Tongue (tissue), 2 donors: ENCODE data around the gene ZFP36L2. TPM values are rescaled to one million over a fixed set of nuclear protein-coding genes. Genes with fewer than 3 reads are reported as not detected.

Experiments used
- DNase-seq: peaks from one replicate; pipeline ENCODE4 v3.0.0-alpha.2; 2015
- total RNA-seq: library from RNA; depleted of rRNA; stranded (reverse); fragments of >200 nt; gene quantifications from one replicate; pipeline ENCODE4 v1.2.3, GENCODE V29; 2014

ZFP36L2 gene
- total RNA-seq, 1 donor from 2014 or later = 59.8 TPM

DNA sequence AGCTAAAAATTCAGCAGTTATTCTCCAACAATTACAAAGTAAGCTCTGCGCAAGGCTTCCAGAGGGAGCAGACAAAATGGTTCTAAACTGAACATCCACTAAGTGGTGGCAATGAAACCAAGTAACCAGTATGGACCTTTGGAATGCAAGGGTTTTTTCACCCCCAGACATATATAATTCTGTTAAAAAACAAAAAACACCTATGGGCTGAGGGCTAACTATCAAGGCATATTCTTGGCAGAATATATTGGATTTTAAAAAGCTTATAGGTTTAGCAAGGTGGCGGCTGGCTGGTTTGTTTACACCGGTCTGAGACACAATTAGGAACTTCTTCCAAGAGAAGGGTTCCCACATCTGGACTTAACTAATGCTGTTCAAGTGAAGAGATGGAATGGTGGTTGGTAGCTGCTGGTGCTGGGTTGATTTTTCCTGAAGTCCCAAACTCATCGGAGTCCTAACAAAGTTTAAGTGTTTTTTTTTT lies 2.8 kb downstream of the ZFP36L2 start:
- DNase-seq = peak; percentile 58

- peak; percentile 57 for DNase-seq
These were observed 3.7 kb downstream of the ZFP36L2 start for GRCh38 chr2:43222475-43223309.

GRCh38 chr2:43221763-43222474 lies 4.5 kb downstream of the ZFP36L2 start:
- DNase-seq = peak; percentile 99

DNA sequence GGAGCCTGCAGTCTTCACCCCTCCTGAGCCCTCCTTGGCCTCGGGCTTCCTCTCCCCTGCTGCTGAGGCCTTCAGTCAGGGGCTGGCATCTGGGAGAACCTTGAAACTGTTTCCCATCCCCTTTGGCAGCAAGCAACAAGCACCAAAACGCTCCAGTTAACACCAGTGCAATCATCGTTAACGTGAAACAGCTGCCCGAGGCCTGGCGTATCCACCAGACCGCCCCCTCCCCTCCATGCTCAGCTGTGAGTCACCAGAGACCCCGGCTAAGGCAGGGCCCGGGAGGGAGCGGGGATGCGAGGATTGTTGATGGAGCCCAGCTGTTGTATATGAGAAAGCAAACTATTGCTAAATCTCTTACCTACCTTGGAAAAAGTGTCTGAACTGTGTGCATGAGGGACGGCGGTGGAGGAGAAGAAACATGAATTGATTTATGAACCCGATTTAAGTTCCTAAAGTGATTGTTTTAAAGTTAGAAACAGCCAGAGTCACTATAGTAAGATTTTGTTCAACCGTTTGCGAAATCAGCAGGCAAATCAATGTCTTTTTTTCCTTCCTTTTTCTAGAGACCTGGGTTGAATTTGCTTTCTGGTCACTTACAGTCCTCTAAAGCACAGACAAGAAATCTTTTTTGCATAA lies 5.2 kb downstream of the ZFP36L2 start:
- peak; percentile 98 for DNase-seq

DNA sequence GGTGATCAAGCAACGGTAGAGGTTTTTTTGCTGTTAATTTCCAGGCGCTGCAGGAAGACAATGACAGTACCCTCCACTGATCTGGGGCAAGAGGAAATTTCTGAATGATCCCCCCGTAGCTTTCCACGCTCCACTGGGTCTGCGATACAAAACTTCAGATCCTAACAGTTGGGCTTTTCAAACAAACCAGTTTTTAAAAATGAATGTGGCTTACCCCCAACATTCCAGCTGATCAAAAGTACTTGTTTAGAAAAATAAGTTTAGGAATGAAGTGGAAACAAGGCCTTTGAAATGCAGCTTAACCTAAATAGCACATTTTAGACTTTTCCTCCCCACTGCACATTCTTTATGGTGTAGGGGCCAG lies 5.7 kb downstream of the ZFP36L2 start:
- no peak for DNase-seq

DNA sequence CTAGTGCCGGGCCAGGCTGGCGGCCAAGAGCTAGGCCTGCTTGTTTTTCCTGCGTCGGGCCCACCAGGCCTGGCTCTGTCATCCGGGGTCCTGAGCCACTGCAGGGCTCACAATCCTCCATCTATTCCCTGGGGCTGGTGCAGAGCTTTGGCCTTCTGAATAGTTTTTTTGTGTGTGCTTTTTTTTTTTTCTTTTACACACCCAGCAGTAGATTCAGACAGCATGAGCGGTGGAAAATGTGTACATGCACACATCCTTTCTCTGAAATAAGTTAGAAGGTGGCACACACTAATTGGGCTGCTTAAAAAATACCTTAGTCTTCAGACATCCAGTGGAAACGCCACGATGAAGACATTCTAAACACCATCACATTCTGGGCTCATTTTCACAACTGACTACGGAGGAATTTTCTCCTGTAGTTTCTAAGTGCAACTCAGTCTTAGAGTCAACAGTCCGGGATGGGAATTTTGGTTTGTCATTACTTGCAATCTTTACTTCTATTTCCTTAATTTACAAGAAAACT lies 6.1 kb downstream of the ZFP36L2 start:
- DNase-seq = no peak

GRCh38 chr2:43219383-43220228 lies 6.8 kb downstream of the ZFP36L2 start:
- DNase-seq = peak; percentile 91

DNA sequence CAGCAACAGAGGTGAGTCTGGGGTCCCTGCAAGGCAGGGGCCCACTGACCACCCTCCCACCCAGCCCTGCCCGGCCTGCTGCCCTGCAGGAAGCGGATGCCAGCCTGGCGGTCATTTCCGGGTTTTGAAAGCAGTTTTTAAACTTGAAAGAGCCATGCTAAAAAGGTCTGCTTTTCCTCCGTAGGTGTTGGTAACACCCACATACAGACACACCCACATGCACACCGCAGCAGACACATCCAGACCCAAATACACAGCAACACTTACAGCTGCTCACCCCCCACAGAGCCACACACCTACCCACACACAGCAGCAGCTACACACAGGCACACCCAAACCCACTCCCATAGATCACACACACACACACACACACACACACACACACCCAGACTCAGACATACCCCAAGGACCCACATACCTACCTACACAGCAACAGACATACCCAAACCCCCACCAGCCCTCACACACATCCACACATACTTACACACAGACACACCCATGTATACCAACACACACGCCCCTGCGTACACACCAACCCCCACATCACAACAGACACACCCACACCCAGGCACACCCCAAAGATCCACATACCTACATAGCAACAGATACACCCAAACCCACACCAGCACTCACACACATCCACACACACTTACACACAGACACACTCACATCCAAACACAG lies 7.6 kb downstream of the ZFP36L2 start:
- peak; percentile 58 for DNase-seq

DNA sequence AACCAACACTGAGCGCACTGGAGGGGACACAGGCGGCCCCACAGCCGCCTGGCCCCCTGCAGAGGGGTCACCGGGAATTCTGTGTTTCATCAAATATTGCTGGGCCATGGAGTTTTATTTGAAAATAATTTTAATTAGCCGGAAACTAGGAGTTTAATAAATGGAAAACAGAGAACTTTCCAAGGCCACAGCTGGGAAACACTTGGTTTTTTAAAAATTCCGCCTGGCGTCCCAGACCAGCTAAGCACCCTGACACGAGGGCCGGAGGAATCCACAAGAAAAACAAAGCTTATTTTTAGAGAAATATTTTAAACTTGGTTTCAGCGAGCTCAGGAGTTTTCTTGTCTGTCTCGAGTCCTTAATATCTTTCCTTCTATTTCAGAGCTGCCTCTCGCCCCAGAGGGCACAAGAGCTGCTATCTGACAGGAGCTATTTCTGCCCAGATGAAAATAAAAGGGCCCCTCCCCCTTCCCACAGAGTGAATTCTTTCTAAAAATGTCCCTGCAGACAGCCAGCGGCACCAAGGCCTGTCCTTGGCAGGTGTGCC lies 8.2 kb downstream of the ZFP36L2 start:
- DNase-seq = peak; percentile 77

GRCh38 chr2:43217228-43218154 lies 8.9 kb downstream of the ZFP36L2 start:
- peak; percentile 71 for DNase-seq

GRCh38 chr2:43216629-43217028 lies 9.8 kb downstream of the ZFP36L2 start:
- DNase-seq = no peak

- DNase-seq = no peak
These were observed 10.6 kb downstream of the ZFP36L2 start for GRCh38 chr2:43215673-43216255.

- DNase-seq = no peak
These were observed 12.2 kb downstream of the ZFP36L2 start for GRCh38 chr2:43214253-43214652.

DNA sequence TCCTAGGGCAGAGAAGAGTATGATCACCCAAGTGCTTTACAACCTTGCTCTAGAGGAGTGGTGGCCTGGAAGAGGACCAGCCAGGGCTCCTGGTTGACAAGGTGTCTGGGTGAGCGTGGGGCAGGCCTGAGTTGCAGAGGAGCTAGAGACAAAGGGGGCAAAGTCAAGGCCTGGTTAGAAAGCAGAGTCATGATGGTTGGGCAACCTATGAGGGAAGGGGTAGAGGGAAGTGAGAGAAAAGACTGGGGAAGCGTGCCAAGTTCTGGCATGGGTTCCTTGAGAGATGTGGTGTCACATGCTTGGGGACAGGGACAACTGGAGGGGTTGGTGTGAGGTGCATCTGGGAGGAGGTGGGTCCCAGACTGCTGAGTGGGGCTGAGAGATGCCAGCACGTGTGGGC lies 13.5 kb downstream of the ZFP36L2 start:
- no peak for DNase-seq

DNA sequence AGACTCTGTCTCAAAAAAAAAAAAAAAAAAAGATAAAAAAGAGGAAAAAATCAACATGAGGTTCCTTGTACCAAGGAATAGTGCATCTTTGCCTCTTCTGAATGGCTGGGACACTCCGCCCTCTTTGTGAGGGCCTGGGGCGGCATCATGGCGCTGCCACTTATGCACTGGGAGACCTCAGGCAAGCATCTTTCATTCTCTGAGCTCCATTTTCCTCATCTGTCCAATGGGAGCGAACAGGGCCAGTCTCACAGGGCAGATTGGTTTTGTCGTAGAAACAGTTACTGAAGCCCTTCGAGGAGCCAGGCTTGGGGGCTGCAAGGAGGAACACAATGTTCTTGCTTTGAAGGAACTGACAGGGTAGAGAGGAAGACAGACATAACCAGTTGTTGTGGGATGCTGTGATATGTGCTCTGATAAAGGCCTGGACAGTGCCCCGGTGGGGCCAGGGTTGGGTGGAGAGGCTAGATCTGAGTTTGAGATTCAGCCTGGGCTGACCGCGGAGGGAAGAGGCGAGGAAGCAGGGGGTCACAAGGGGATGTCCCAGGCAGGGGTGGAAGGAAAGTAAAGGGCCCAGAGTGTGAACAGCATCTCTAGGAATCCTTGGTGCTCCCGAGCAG lies 14.1 kb downstream of the ZFP36L2 start:
- no peak for DNase-seq

DNA sequence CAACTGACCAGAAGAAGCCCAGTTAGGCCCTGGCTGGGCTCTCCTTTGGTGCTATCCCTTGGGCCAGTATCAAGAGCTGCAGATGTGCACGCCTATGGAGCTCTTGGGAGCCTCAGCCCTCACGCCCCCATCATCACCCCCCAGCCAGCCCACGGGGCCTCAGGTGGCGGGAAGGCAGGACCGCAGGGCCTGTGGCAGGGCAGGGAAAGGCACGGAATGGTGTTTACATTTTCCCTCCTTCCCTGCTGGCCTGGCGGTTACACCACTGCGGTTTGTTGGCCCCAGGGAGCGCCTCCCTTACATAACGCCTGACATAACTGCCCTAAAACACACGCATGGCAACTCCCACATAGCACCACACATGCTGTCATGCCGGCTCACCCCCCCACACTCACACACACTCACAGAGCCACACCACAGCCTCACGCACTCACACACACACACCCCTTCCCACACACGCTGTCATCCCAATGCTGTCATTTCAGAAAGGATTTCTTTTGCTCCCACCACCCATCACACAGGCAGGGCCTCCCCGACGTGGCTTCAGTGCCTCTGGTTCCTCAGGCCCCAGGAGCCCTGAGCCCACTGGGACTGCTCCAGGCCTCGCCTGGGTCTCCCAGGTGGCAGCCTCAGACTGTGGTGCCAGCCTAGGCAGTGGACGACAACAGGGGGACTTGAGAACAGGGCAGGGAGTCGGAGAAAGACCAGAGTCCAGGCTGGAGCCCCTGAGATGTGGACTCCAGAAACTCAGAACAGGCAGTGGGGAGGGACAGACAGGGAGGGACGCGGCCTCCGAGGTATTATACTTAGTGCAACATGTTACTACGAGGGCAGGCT lies 15.7 kb downstream of the ZFP36L2 start:
- peak; percentile 62 for DNase-seq

GRCh38 chr2:43210125-43210466 lies 16.3 kb downstream of the ZFP36L2 start:
- no peak for DNase-seq

- no peak for DNase-seq
These were observed 17.1 kb downstream of the ZFP36L2 start for GRCh38 chr2:43209204-43209717.
